A673 (cell line): ENCODE measurements around the gene APOL5. TPM values are rescaled to one million over a fixed set of nuclear protein-coding genes. Genes with fewer than 3 reads are reported as not detected.
"Not testable (repeated sequence)": the region's sequence is repeated elsewhere in the genome, so short reads cannot be mapped to it uniquely, and the experiment has no call there.

Experiments
- Bru-seq: library from RNA; stranded (reverse); fragments of 400-500 nt; gene quantifications from one replicate; lab custom pipeline; 2021; lab: Mats Ljungman, UMichigan
- BruChase-seq, 2 experiments: library from RNA; stranded (reverse); fragments of 400-500 nt; gene quantifications; one replicate each; lab custom pipeline; 2021; lab: Mats Ljungman, UMichigan
- BruUV-seq: library from RNA; stranded (reverse); fragments of 400-500 nt; replicated peaks from 2 replicates; lab custom pipeline; 2021; lab: Mats Ljungman, UMichigan
- CTCF ChIA-PET: fragments of 300-600 bp; sonication (Branson Sonifier 250); formaldehyde crosslinking; loops from one replicate; lab custom pipeline; 2022; ENCODE audit warnings: antibody characterized with exemption; lab: Charles Lee
- POLR2A ChIA-PET: fragments of 300-600 bp; sonication (Branson Sonifier 250); formaldehyde crosslinking; loops from one replicate; lab custom pipeline; 2022; ENCODE audit warnings: antibody characterized with exemption; ENCODE audit not compliant: low non-redundant PET; lab: Charles Lee
- DNase-seq: peaks from one replicate; pipeline ENCODE4 v3.0.0-alpha.2; 2015; ENCODE audit warnings: low spot score
- H3K27ac ChIP-seq: fragments of 200-600 bp; sonication (generic); 2 replicates; pipeline ENCODE4 v1.5.1; 2016; ENCODE audit warnings: mixed run types, low read depth, mild to moderate bottlenecking, mixed read lengths, antibody characterized with exemption, low read length; ENCODE audit not compliant: poor library complexity, severe bottlenecking
- H3K27me3 ChIP-seq: fragments of 200-600 bp; sonication (generic); replicated peaks from 2 replicates; pipeline ENCODE4 v1.6.1; 2017; ENCODE audit warnings: mixed run types, low read depth, mild to moderate bottlenecking, mixed read lengths, antibody characterized with exemption, low read length; ENCODE audit not compliant: insufficient read depth, poor library complexity
- H3K36me3 ChIP-seq: fragments of 200-600 bp; sonication (generic); 2 replicates; pipeline ENCODE4 v1.6.1; 2016; ENCODE audit warnings: mixed run types, mild to moderate bottlenecking, mixed read lengths, antibody characterized with exemption, low read length; ENCODE audit not compliant: insufficient read depth, poor library complexity, severe bottlenecking
- H3K4me1 ChIP-seq: fragments of 200-600 bp; sonication (generic); 2 replicates; pipeline ENCODE4 v1.6.1; 2017; ENCODE audit warnings: mixed run types, mild to moderate bottlenecking, mixed read lengths, antibody characterized with exemption, low read length; ENCODE audit not compliant: insufficient read depth, poor library complexity, severe bottlenecking
- H3K4me3 ChIP-seq: fragments of 200-600 bp; sonication (generic); 2 replicates; pipeline ENCODE4 v1.5.1; 2016; ENCODE audit warnings: low read depth, mixed run types, mild to moderate bottlenecking, mixed read lengths, low read length; ENCODE audit not compliant: poor library complexity, severe bottlenecking
- H3K9me3 ChIP-seq: fragments of 200-600 bp; sonication (generic); 2 replicates; pipeline ENCODE4 v1.6.1; 2016; ENCODE audit warnings: mixed run types, low read depth, mild to moderate bottlenecking, mixed read lengths, antibody characterized with exemption, low read length; ENCODE audit not compliant: poor library complexity, severe bottlenecking
- CTCF ChIP-seq: fragments of 300-800, 200-600 bp; sonication (generic); conservative IDR thresholded peaks from 2 replicates; pipeline ENCODE4 v1.5.1; 2017; ENCODE audit warnings: low read depth, mild to moderate bottlenecking, antibody characterized with exemption, low read length, moderate library complexity, mixed read lengths
- EZH2 ChIP-seq: fragments of 200-600 bp; sonication (generic); IDR thresholded peaks from 2 replicates; pipeline ENCODE4 v1.6.1; 2017; ENCODE audit warnings: borderline replicate concordance, low read depth, mild to moderate bottlenecking, mixed read lengths, antibody characterized with exemption, low read length; ENCODE audit not compliant: poor library complexity, severe bottlenecking
- intact Hi-C: fragments of 100-400 bp; cut with micrococcal nuclease; formaldehyde crosslinking; loops from one replicate; pipeline ENCODE4 v1.10.0; 2022; ENCODE audit not compliant: unreplicated experiment
- long read RNA-seq: library from polyadenylated mRNA; stranded (forward); transcript quantifications from one replicate; pipeline ENCODE4 v2.0.0, GENCODE V29; 2022
- total RNA-seq: library from RNA; stranded (reverse); gene quantifications from 2 replicates; pipeline ENCODE4 v1.2.3, GENCODE V29; 2021

The APOL5 gene, protein sequence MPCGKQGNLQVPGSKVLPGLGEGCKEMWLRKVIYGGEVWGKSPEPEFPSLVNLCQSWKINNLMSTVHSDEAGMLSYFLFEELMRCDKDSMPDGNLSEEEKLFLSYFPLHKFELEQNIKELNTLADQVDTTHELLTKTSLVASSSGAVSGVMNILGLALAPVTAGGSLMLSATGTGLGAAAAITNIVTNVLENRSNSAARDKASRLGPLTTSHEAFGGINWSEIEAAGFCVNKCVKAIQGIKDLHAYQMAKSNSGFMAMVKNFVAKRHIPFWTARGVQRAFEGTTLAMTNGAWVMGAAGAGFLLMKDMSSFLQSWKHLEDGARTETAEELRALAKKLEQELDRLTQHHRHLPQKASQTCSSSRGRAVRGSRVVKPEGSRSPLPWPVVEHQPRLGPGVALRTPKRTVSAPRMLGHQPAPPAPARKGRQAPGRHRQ
- not detected in 2 replicates for total RNA-seq
- percentile 11 among the genes with signal in this experiment for Bru-seq, nascent RNA
- BruChase-seq, experiment 1, labeled RNA remaining after a 2-hour chase = not detected
- BruChase-seq, experiment 2, labeled RNA remaining after a 6-hour chase = percentile 13 among the genes with signal in this experiment
- long read RNA-seq = 0 reads

DNA sequence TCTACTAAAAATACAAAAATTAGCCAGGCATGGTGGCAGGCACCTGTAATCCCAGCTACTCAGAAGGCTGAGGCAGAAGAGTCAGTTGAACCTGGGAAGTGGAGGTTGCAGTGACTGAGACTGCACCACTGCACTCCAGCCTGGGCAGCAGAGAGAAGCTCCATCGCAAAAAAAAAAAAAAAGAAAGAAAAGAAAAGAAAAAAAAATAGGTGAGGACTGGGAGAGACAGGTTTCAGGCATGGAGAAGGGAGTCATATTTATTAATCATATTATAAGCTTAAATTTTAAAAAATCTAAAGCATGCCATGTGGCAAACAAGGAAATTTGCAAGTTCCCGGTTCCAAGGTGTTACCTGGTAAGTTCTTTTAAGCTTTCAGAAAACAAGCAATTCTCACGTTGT, at the start of gene APOL5:
TSS of gene APOL5 (plus strand) at position 301 of the 400 bp plus-strand sequence. CDS start at position 301, 0 bp downstream.
- H3K27ac ChIP-seq = no peak within 1 kb of the TSS
- POLR2A ChIA-PET = no interaction called here
- H3K36me3 ChIP-seq = no peaks in the 10 kb centered on the region
- no peak for TF ChIP-seq CTCF
- no peak for TF ChIP-seq EZH2
- intact Hi-C loops = loop anchor here (10.0 kb wide), 1 partner anchor 407 kb away; no protein-coding TSS in a partner anchor
- CTCF ChIA-PET = no interaction called here
- BruUV-seq = no TSS peak
- H3K4me3 ChIP-seq = no peak within 1 kb of the TSS
- no peaks in the 10 kb centered on the region for H3K9me3 ChIP-seq
- no peak for DNase-seq
- H3K4me1 ChIP-seq = no peaks in the 10 kb centered on the region
- no peaks in the 10 kb centered on the region for H3K27me3 ChIP-seq

GRCh38 chr22:35674335-35674734, 43.3 kb upstream of the APOL5 start:
- CTCF ChIA-PET = no interaction called here
- no peaks in the 10 kb centered on the region for H3K27me3 ChIP-seq
- POLR2A ChIA-PET = no interaction called here
- no peak overlapping the region for H3K4me3 ChIP-seq
- H3K9me3 ChIP-seq = peaks cover 8% of the 10 kb centered on the region
- H3K36me3 ChIP-seq = no peaks in the 10 kb centered on the region
- BruUV-seq = no TSS peak
- no peak for DNase-seq
- intact Hi-C loops = no loop called here
- no peak for TF ChIP-seq EZH2
- TF ChIP-seq CTCF = no peak
- H3K4me1 ChIP-seq = no peaks in the 10 kb centered on the region
- H3K27ac ChIP-seq = no peak overlapping the region

DNA sequence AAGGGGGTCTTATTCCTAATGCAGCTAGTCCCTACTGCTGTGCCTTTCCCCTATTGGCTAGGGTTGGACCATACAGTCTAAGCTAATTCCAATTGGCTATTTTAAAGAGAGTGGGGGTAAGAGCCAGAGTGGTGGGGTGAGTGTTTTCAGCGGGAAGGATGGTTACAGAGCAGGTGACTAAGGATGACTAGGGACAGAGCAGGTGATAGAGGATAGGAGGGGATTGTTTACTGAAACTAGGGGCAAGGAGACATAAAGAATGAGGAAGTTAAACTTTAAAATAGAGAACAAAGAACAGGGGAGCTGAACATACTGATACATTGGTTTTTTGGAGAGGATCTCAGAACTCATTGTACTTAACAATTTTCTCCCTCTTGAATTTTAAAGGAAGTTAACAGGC, 41.6 kb upstream of the APOL5 start:
- DNase-seq, POLR2A ChIA-PET, H3K4me3 ChIP-seq, H3K4me1 ChIP-seq, CTCF ChIA-PET, H3K27me3 ChIP-seq, BruUV-seq, H3K27ac ChIP-seq, H3K9me3 ChIP-seq, H3K36me3 ChIP-seq, intact Hi-C loops: not testable (repeated sequence)
